PC-9 (cell line): ENCODE measurements around the gene SLC25A20. TPM values are rescaled to one million over a fixed set of nuclear protein-coding genes. Genes with fewer than 3 reads are reported as not detected.

Experiments used
- BruUV-seq: library from RNA; stranded (reverse); fragments of 400-500 nt; replicated peaks from 2 replicates; lab custom pipeline; 2021; lab: Mats Ljungman, UMichigan
- CTCF ChIA-PET: fragments of 300-600 bp; sonication (Branson Sonifier 250); formaldehyde crosslinking; loops from one replicate; lab custom pipeline; 2022; ENCODE audit warnings: antibody characterized with exemption; lab: Charles Lee
- POLR2A ChIA-PET: fragments of 300-600 bp; sonication (Branson Sonifier 250); formaldehyde crosslinking; loops from one replicate; lab custom pipeline; 2022; ENCODE audit warnings: antibody characterized with exemption; ENCODE audit not compliant: unreplicated experiment; lab: Charles Lee
- DNase-seq, 2 experiments: peaks; one replicate each; pipeline versions ENCODE4 v3.0.0 to v3.0.0-alpha.2; 2015 to 2022; ENCODE audit warnings: mixed read lengths in 1 of 2
- H2AFZ ChIP-seq: fragments of 200-600 bp; sonication (generic); 2 replicates; pipeline ENCODE4 v1.8.1; 2017; ENCODE audit warnings: antibody characterized with exemption
- H3F3A ChIP-seq: fragments of 200-600 bp; sonication (generic); 2 replicates; pipeline ENCODE4 v1.8.1; 2017; ENCODE audit warnings: antibody characterized with exemption, mild to moderate bottlenecking, low read depth; ENCODE audit not compliant: insufficient read depth
- H3K27ac ChIP-seq: fragments of 200-600 bp; sonication (generic); 2 replicates; pipeline ENCODE4 v1.6.1; 2016; ENCODE audit warnings: mixed run types
- H3K27me3 ChIP-seq: fragments of 200-600 bp; sonication (generic); 2 replicates; pipeline ENCODE4 v1.6.1; 2016; ENCODE audit warnings: low read depth, mixed run types; ENCODE audit not compliant: insufficient read depth
- H3K36me3 ChIP-seq: fragments of 200-600 bp; sonication (generic); 2 replicates; pipeline ENCODE4 v1.6.1; 2016; ENCODE audit warnings: low read depth, mixed run types
- H3K4me1 ChIP-seq: fragments of 200-600 bp; sonication (generic); replicated peaks from 2 replicates; pipeline ENCODE4 v1.6.1; 2016; ENCODE audit warnings: mixed run types; ENCODE audit not compliant: insufficient read depth
- H3K4me2 ChIP-seq: fragments of 200-600 bp; sonication (generic); 2 replicates; pipeline ENCODE4 v1.6.1; 2017; ENCODE audit warnings: mixed run types
- H3K4me3 ChIP-seq: fragments of 200-600 bp; sonication (generic); 2 replicates; pipeline ENCODE4 v1.6.1; 2016; ENCODE audit warnings: mixed run types
- H3K79me2 ChIP-seq: fragments of 200-600 bp; sonication (generic); 2 replicates; pipeline ENCODE4 v1.6.1; 2017; ENCODE audit warnings: low read depth, mixed run types
- H3K9me2 ChIP-seq: fragments of 200-600 bp; sonication (generic); 2 replicates; pipeline ENCODE4 v1.8.1; 2017; ENCODE audit warnings: mild to moderate bottlenecking; ENCODE audit not compliant: insufficient read depth
- H3K9me3 ChIP-seq: fragments of 200-600 bp; sonication (generic); 2 replicates; pipeline ENCODE4 v1.8.1; 2016; ENCODE audit warnings: low read depth; ENCODE audit not compliant: insufficient read depth
- H4K20me1 ChIP-seq: fragments of 200-600 bp; sonication (generic); 2 replicates; pipeline ENCODE4 v1.8.1; 2017; ENCODE audit not compliant: insufficient read depth
- CTCF ChIP-seq: fragments of 200-600 bp; sonication (generic); conservative IDR thresholded peaks from 2 replicates; pipeline ENCODE4 v1.6.1; 2017; ENCODE audit warnings: mixed run types, antibody characterized with exemption, mild to moderate bottlenecking, moderate library complexity
- EZH2 ChIP-seq: fragments of 200-600 bp; sonication (generic); IDR thresholded peaks from 2 replicates; pipeline ENCODE4 v1.8.0; 2017; ENCODE audit warnings: antibody characterized with exemption, low read depth
- intact Hi-C: fragments of 100-400 bp; cut with micrococcal nuclease; formaldehyde crosslinking; loops from one replicate; pipeline ENCODE4 v1.10.0; 2022; ENCODE audit not compliant: unreplicated experiment
- total RNA-seq: library from RNA; stranded (reverse); gene quantifications from 2 replicates; pipeline ENCODE4 v1.2.3, GENCODE V29; 2021

SLC25A20 gene
- total RNA-seq, 1 experiment from 2014 or later = 4.9 TPM

GRCh38 chr3:48891606-48892005 lies 7.1 kb downstream of the SLC25A20 start:
- Histone ChIP-seq H3K9me3 (no peaks in the 10 kb centered on the region), H3K9me2 (no peaks in the 10 kb centered on the region), H4K20me1 (no peaks in the 10 kb centered on the region), H3K27me3 (no peaks in the 10 kb centered on the region), H3K36me3 (no peaks in the 10 kb centered on the region), H3K79me2 (no peaks in the 10 kb centered on the region), H3K4me3 (no peak overlapping the region), H3K4me1 (peaks cover under 1% of the 10 kb centered on the region), H2AFZ (no peak overlapping the region), H3F3A (peaks cover 2% of the 10 kb centered on the region; the same call in 1 of the 2 replicates), H3K4me2 (no peak overlapping the region), H3K27ac (no peak overlapping the region)
- POLR2A ChIA-PET = no interaction called here
- no TSS peak for BruUV-seq
- TF ChIP-seq CTCF (no peak), EZH2 (no peak)
- intact Hi-C loops = no loop called here
- DNase-seq = no peak
- CTCF ChIA-PET = no interaction called here

GRCh38 chr3:48885753-48886152 lies 12.9 kb downstream of the SLC25A20 start:
- intact Hi-C loops = no loop called here
- BruUV-seq = no TSS peak
- POLR2A ChIA-PET = no interaction called here
- no peaks in the 10 kb centered on the region for H3K9me3 ChIP-seq
- H3K79me2 ChIP-seq = no peaks in the 10 kb centered on the region
- TF ChIP-seq CTCF (no peak), EZH2 (no peak)
- H4K20me1 ChIP-seq = no peaks in the 10 kb centered on the region
- no peaks in the 10 kb centered on the region for H3K36me3 ChIP-seq
- no peaks in the 10 kb centered on the region for H3K4me1 ChIP-seq
- H3K4me3 ChIP-seq = no peak overlapping the region
- no peaks in the 10 kb centered on the region for H3K27me3 ChIP-seq
- H3F3A ChIP-seq = no peaks in the 10 kb centered on the region; the same call in 1 of the 2 replicates
- no peak overlapping the region for H2AFZ ChIP-seq
- H3K4me2 ChIP-seq = no peak overlapping the region
- H3K9me2 ChIP-seq = no peaks in the 10 kb centered on the region
- DNase-seq = no peak
- no peak overlapping the region for H3K27ac ChIP-seq
- CTCF ChIA-PET = no interaction called here

GRCh38 chr3:48881652-48882114 lies 17.0 kb downstream of the SLC25A20 start:
- no TSS peak for BruUV-seq
- H3K79me2 ChIP-seq = no peaks in the 10 kb centered on the region
- no peak overlapping the region for H2AFZ ChIP-seq
- H3K4me1 ChIP-seq = no peaks in the 10 kb centered on the region
- H3K9me3 ChIP-seq = no peaks in the 10 kb centered on the region
- H4K20me1 ChIP-seq = no peaks in the 10 kb centered on the region
- TF ChIP-seq CTCF = no peak
- no peak for TF ChIP-seq EZH2
- no peaks in the 10 kb centered on the region for H3K36me3 ChIP-seq
- CTCF ChIA-PET = interaction anchor here (0.5 kb wide), 2 partner anchors 106 to 629 kb away, joined by 3 to 16 read pairs; no protein-coding TSS in a partner anchor
- no peak overlapping the region for H3K4me2 ChIP-seq
- no peaks in the 10 kb centered on the region; the same call in 1 of the 2 replicates for H3F3A ChIP-seq
- H3K27ac ChIP-seq = no peak overlapping the region
- no peak overlapping the region for H3K4me3 ChIP-seq
- no peaks in the 10 kb centered on the region for H3K27me3 ChIP-seq
- no peak for DNase-seq
- POLR2A ChIA-PET = no interaction called here
- intact Hi-C loops = no loop called here
- H3K9me2 ChIP-seq = no peaks in the 10 kb centered on the region
